Tibial nerve (tissue), 4 donors: Measurements from ENCODE around the gene LGR5. TPM values are rescaled to one million over a fixed set of nuclear protein-coding genes. Genes with fewer than 3 reads are reported as not detected.

ENCODE experiments used
- DNase-seq, 2 donors: peaks; one replicate each; pipeline ENCODE4 v3.0.0-alpha.2; 2019; ENCODE audit warnings: low spot score in 2 of 2
- H3K27ac ChIP-seq, 4 donors: fragments of 200-600 bp; sonication (generic) in 3 of 4; one replicate each; pipeline ENCODE4 v1.5.1; 2017 to 2019; ENCODE audit warnings: mild to moderate bottlenecking in 1 of 4
- H3K27me3 ChIP-seq, 2 donors: fragments of 200-600 bp; sonication (generic) in 1 of 2; one replicate each; pipeline versions ENCODE4 v1.5.1 to v1.6.0; 2017 to 2019
- H3K36me3 ChIP-seq, 3 donors: fragments of 200-600 bp; sonication (generic); one replicate each; pipeline ENCODE4 v1.5.1; 2018 to 2019
- H3K4me1 ChIP-seq, 4 donors: fragments of 200-600 bp; sonication (generic) in 3 of 4; one replicate each; pipeline ENCODE4 v1.5.1; 2017 to 2019
- H3K4me3 ChIP-seq, 4 donors: fragments of 200-600 bp; sonication (generic) in 3 of 4; one replicate each; pipeline ENCODE4 v1.5.1; 2017 to 2019; ENCODE audit warnings: mild to moderate bottlenecking in 1 of 4, moderate library complexity in 1 of 4
- H3K9me3 ChIP-seq, 4 donors: fragments of 200-600 bp; sonication (generic) in 3 of 4; one replicate each; pipeline ENCODE4 v1.5.1; 2017 to 2019
- EP300 ChIP-seq, 2 donors: sonication (generic); formaldehyde crosslinking; IDR thresholded peaks; one replicate each; pipeline ENCODE4 v1.6.1; 2017; ENCODE audit warnings: antibody characterized with exemption in 2 of 2, mild to moderate bottlenecking in 1 of 2
- POLR2A ChIP-seq, 2 donors: fragments of 450-650 bp; IDR thresholded peaks; one replicate each; pipeline ENCODE4 v1.6.1; 2017; ENCODE audit warnings: antibody characterized with exemption in 2 of 2, mild to moderate bottlenecking in 2 of 2, moderate library complexity in 2 of 2
- WGBS, 2 donors: methylation state at CpG; one replicate each; pipeline ENCODE4 v1.1.5; 2018; 5-methylcytosine and 5-hydroxymethylcytosine counted together
- total RNA-seq, 4 donors: library from RNA; depleted of rRNA; stranded (reverse); fragments of >200 nt; gene quantifications; one replicate each; pipeline ENCODE4 v1.1.0, GENCODE V29; 2016
- TF ChIP-seq, protein P1 (sequence below), 5 experiments: fragments of 200-600 bp in 3 of 5; fragments of 450-650 bp in 2 of 5; sonication (generic) in 3 of 5; IDR thresholded peaks; one replicate each; pipeline ENCODE4 v1.5.1; 2016 to 2019; ENCODE audit warnings: antibody characterized with exemption in 5 of 5, mild to moderate bottlenecking in 3 of 5, moderate library complexity in 2 of 5

The LGR5 gene
- total RNA-seq, 4 donors from 2014 or later, result 1.6 to 11.1 (median 7.7) TPM

DNA sequence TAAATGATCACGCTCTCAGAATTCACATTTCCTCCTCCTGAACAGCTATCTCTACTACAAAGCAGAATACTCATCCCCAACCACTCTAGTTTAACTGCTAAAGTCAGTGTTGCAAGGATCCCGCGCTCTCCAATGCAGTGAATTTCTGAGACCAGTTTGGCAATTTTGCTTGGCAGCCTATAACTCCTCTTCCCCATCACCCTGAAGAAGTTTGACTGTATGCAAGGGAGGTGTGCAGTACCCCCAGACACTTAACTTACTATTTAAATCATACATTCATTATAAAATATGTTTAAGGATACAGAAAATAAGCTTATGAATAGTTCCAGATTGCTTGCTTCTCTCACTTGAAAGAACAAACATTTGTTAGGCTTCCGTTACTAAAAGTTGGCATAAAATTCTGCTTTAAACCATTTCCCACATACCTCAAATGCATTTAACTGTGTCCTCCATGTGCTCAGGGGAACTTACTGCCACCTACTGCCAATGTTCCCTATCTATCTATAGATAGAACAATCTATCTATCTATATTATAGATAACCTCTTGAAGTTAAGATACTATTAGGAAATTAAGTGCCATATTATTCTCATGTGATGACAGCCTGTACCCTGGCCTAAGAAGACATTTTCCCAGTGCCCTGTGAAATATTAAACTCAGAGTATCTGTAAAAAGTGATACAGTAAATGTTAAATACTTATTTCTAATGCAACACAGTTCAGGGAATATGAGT lies 2.4 kb downstream of the LGR5 start:
- TF ChIP-seq, protein P1, sequence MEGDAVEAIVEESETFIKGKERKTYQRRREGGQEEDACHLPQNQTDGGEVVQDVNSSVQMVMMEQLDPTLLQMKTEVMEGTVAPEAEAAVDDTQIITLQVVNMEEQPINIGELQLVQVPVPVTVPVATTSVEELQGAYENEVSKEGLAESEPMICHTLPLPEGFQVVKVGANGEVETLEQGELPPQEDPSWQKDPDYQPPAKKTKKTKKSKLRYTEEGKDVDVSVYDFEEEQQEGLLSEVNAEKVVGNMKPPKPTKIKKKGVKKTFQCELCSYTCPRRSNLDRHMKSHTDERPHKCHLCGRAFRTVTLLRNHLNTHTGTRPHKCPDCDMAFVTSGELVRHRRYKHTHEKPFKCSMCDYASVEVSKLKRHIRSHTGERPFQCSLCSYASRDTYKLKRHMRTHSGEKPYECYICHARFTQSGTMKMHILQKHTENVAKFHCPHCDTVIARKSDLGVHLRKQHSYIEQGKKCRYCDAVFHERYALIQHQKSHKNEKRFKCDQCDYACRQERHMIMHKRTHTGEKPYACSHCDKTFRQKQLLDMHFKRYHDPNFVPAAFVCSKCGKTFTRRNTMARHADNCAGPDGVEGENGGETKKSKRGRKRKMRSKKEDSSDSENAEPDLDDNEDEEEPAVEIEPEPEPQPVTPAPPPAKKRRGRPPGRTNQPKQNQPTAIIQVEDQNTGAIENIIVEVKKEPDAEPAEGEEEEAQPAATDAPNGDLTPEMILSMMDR (IDR thresholded peaks at IDR 0.05), result no peak
- TF ChIP-seq POLR2A (IDR thresholded peaks at IDR 0.05), result no peak
- no peak for TF ChIP-seq EP300 (IDR thresholded peaks at IDR 0.05)
- no peak overlapping the region for H3K27ac ChIP-seq
- H3K9me3 ChIP-seq, result no peaks in the 10 kb centered on the region
- no peak for DNase-seq
- peaks cover 0 to 31% of the 10 kb centered on the region in 2 donors for H3K27me3 ChIP-seq
- WGBS, 2 donors, result 85 to 87% methylated on average over 4 of the region's 4 CpGs
- no peaks in the 10 kb centered on the region for H3K36me3 ChIP-seq
- peaks cover 0 to 28% (median 12%) of the 10 kb centered on the region in 4 donors for H3K4me1 ChIP-seq
- no peak overlapping the region for H3K4me3 ChIP-seq

DNA sequence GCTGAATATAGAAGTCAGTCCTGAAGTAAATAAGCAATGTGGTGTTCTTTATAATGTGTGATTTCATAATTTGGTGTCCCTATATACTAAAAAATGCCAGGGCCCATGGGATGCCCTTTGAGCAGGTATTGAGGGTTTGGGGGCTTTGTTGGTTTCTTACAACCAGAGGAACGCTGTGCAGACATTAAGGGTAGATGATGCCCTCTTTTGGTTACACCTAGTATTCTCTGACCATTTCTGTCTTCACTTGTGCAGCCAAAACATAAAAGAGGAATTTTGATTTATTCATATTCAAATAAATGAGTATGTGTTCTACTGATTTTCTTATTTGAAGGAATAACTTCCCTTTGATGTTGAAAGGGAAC lies 3.0 kb downstream of the LGR5 start:
- H3K9me3 ChIP-seq, result no peaks in the 10 kb centered on the region
- peaks cover 0 to 31% of the 10 kb centered on the region in 2 donors for H3K27me3 ChIP-seq
- WGBS, 2 donors, result 83 to 93% methylated on average over 1 of the region's 1 CpG
- no peak overlapping the region for H3K4me3 ChIP-seq
- no peak overlapping the region for H3K27ac ChIP-seq
- H3K36me3 ChIP-seq, result no peaks in the 10 kb centered on the region
- DNase-seq, result no peak
- TF ChIP-seq POLR2A (IDR thresholded peaks at IDR 0.05), result no peak
- TF ChIP-seq EP300 (IDR thresholded peaks at IDR 0.05), result no peak
- TF ChIP-seq, protein P1 (IDR thresholded peaks at IDR 0.05), result no peak
- peaks cover 0 to 28% (median 12%) of the 10 kb centered on the region in 4 donors for H3K4me1 ChIP-seq

DNA sequence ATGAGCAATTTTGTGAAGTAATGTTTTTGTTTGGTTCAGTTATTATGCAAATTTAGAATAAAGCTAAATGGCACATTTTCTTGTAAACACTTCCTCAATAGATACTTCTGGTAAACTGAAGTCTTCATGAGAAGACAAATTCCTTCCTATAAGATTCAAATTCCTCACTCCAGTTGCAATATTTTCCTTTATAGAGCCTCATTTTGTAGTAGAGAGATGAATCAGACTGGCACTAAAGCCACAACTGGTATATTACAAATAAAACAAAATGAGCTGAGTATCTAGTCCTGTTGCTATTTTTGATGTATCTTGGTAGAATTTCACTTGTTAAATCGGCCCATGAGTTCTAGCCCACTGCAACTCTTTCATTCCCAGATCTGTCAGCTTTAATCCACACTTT lies 5.5 kb downstream of the LGR5 start:
- TF ChIP-seq, protein P1 (IDR thresholded peaks at IDR 0.05), result no peak
- no peak for TF ChIP-seq EP300 (IDR thresholded peaks at IDR 0.05)
- peaks cover 0 to 12% (median 4%) of the 10 kb centered on the region in 4 donors for H3K4me1 ChIP-seq
- no peak overlapping the region for H3K27ac ChIP-seq
- H3K9me3 ChIP-seq, result no peaks in the 10 kb centered on the region
- no peak overlapping the region for H3K4me3 ChIP-seq
- WGBS, 2 donors, result 79% methylated on average over 1 of the region's 1 CpG
- no peaks in the 10 kb centered on the region for H3K36me3 ChIP-seq
- DNase-seq, result no peak
- H3K27me3 ChIP-seq, result peaks cover 0 to 26% of the 10 kb centered on the region in 2 donors

DNA sequence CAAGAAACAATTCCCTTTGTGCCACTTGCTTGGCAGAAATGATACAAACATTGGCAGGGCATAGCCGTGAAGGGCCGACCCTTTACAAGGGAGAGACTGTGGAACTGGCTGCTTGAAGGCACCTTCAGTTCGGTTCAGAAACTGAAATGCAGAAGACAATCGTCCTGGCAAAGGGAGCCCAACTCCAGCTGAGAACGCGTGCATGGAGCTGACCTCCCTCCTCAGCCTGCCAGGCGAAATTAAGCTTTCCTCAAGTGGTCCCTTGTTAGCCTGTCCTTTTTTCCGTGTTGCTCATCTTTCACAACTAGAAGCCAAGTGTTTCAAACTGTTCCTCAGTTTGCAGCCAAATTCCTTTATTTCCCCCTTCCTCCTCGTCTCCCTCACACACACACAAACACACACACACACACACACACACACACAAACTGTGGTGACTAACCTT lies 8.1 kb downstream of the LGR5 start:
- Histone ChIP-seq H3K27ac (no peak overlapping the region), H3K4me3 (no peak overlapping the region), H3K9me3 (no peaks in the 10 kb centered on the region), H3K27me3 (no peaks in the 10 kb centered on the region), H3K36me3 (no peaks in the 10 kb centered on the region), H3K4me1 (no peaks in the 10 kb centered on the region)
- no peak for DNase-seq
- TF ChIP-seq, protein P1 (IDR thresholded peaks at IDR 0.05), result no peak
- no peak for TF ChIP-seq EP300 (IDR thresholded peaks at IDR 0.05)
- TF ChIP-seq POLR2A (IDR thresholded peaks at IDR 0.05), result no peak
- 28 to 51% methylated on average over 9 of the region's 9 CpGs for WGBS, 2 donors

DNA sequence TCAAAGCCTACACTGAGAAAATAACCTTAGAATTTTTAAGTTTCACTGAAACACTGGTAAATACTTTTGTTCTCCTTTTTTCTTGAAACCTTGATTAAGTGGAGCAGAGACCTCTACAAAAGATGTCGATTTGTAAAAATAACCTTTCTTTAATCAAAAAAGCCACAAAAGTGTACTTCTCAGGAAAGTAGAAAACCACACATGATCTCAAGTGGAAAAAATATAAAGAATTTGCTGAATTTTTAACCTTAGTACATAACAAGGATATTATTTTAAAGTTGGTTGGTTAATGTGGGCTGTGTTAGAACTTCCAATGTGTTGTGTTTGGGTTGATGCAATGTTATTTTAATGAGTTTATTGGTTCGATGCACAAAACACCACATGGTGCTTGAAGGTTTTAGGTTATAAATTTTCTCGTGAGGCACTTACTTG lies 8.6 kb downstream of the LGR5 start:
- no peaks in the 10 kb centered on the region for H3K9me3 ChIP-seq
- no peaks in the 10 kb centered on the region for H3K4me1 ChIP-seq
- H3K4me3 ChIP-seq, result no peak overlapping the region
- no peak overlapping the region for H3K27ac ChIP-seq
- no peaks in the 10 kb centered on the region for H3K36me3 ChIP-seq
- 56 to 57% methylated on average over 3 of the region's 3 CpGs for WGBS, 2 donors
- no peak for TF ChIP-seq POLR2A (IDR thresholded peaks at IDR 0.05)
- DNase-seq, result no peak
- H3K27me3 ChIP-seq, result no peaks in the 10 kb centered on the region
